ENCODE measurements around the gene ZNF726.

GRCh38 chr19:23904406-23904805 lies 10.3 kb upstream of the ZNF726 start:
- TF ChIP-seq JUNB (IDR thresholded peaks at IDR 0.05; ENCODE audit: unreplicated experiment): no peak
- no peak for TF ChIP-seq POLR2AphosphoS5 (IDR thresholded peaks at IDR 0.05; ENCODE audit: low read depth)
- no peak for TF ChIP-seq STAT1 (IDR thresholded peaks at IDR 0.05; ENCODE audit: unreplicated experiment)
- TF ChIP-seq, protein P1, sequence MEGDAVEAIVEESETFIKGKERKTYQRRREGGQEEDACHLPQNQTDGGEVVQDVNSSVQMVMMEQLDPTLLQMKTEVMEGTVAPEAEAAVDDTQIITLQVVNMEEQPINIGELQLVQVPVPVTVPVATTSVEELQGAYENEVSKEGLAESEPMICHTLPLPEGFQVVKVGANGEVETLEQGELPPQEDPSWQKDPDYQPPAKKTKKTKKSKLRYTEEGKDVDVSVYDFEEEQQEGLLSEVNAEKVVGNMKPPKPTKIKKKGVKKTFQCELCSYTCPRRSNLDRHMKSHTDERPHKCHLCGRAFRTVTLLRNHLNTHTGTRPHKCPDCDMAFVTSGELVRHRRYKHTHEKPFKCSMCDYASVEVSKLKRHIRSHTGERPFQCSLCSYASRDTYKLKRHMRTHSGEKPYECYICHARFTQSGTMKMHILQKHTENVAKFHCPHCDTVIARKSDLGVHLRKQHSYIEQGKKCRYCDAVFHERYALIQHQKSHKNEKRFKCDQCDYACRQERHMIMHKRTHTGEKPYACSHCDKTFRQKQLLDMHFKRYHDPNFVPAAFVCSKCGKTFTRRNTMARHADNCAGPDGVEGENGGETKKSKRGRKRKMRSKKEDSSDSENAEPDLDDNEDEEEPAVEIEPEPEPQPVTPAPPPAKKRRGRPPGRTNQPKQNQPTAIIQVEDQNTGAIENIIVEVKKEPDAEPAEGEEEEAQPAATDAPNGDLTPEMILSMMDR (conservative IDR thresholded peaks at IDR 0.05; ENCODE audit: low read depth in 2 of 2): no peak
- TF ChIP-seq, protein P2, sequence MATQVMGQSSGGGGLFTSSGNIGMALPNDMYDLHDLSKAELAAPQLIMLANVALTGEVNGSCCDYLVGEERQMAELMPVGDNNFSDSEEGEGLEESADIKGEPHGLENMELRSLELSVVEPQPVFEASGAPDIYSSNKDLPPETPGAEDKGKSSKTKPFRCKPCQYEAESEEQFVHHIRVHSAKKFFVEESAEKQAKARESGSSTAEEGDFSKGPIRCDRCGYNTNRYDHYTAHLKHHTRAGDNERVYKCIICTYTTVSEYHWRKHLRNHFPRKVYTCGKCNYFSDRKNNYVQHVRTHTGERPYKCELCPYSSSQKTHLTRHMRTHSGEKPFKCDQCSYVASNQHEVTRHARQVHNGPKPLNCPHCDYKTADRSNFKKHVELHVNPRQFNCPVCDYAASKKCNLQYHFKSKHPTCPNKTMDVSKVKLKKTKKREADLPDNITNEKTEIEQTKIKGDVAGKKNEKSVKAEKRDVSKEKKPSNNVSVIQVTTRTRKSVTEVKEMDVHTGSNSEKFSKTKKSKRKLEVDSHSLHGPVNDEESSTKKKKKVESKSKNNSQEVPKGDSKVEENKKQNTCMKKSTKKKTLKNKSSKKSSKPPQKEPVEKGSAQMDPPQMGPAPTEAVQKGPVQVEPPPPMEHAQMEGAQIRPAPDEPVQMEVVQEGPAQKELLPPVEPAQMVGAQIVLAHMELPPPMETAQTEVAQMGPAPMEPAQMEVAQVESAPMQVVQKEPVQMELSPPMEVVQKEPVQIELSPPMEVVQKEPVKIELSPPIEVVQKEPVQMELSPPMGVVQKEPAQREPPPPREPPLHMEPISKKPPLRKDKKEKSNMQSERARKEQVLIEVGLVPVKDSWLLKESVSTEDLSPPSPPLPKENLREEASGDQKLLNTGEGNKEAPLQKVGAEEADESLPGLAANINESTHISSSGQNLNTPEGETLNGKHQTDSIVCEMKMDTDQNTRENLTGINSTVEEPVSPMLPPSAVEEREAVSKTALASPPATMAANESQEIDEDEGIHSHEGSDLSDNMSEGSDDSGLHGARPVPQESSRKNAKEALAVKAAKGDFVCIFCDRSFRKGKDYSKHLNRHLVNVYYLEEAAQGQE (IDR thresholded peaks at IDR 0.05; ENCODE audit: unreplicated experiment): no peak
- TF ChIP-seq EZH2 (IDR thresholded peaks at IDR 0.05; ENCODE audit: low read depth, unreplicated experiment): no peak
- no peak for TF ChIP-seq NANOG (IDR thresholded peaks at IDR 0.05; ENCODE audit: borderline replicate concordance)
- TF ChIP-seq ZNF331 (CRISPR knock-in tag; IDR thresholded peaks at IDR 0.05; ENCODE audit: low read depth): no peak
- TF ChIP-seq EZH2phosphoT487 (IDR thresholded peaks at IDR 0.05; ENCODE audit: unreplicated experiment): no peak
- no peak for TF ChIP-seq ETS1 (IDR thresholded peaks at IDR 0.05)
- no peak for TF ChIP-seq ZNF114 (CRISPR knock-in tag; IDR thresholded peaks at IDR 0.05)
- no peak for TF ChIP-seq CREB1 (CRISPR knock-in tag; IDR thresholded peaks at IDR 0.05; ENCODE audit: low read depth)

All from GM23338 (cell line).